GM18508 (cell line): ENCODE measurements around the gene PIK3CD.

ENCODE experiments used
- ATAC-seq: cut with Tn5 transposase; IDR thresholded peaks from one replicate; pipeline ENCODE4 v1.9.1; 2021; ENCODE audit warnings: moderate number of reproducible peaks; ENCODE audit not compliant: insufficient read depth, unreplicated experiment

PIK3CD gene

GRCh38 chr1:9651565-9652378 is at the start of gene PIK3CD:
Gene PIK3CD, plus strand, starts transcription at chr1:9651731. Its CDS starts 58,725 bp downstream, at chr1:9710456.
- no peak for ATAC-seq

- no peak for ATAC-seq
Measured at GRCh38 chr1:9601942-9602793, 49.4 kb upstream of the PIK3CD start.

DNA sequence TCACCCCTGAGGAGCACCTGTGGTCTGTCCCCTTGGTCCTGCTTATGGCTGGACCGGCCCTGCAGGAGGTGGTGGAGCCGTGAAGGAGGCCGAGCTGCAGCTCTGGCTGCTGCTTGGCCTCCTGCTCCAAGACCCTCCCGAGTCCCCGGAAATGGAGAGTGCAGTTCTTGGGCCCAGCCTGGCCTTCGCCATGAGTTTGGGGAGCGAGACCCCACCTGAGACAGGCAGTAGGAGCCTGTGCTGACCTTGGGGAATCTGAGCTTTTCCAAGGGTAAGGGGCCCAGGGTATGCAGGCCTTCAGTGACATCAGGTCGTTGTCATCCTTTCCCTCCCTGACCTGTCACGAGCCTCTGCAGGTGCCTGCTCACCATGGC is 48.8 kb upstream of the PIK3CD start:
- no peak for ATAC-seq

DNA sequence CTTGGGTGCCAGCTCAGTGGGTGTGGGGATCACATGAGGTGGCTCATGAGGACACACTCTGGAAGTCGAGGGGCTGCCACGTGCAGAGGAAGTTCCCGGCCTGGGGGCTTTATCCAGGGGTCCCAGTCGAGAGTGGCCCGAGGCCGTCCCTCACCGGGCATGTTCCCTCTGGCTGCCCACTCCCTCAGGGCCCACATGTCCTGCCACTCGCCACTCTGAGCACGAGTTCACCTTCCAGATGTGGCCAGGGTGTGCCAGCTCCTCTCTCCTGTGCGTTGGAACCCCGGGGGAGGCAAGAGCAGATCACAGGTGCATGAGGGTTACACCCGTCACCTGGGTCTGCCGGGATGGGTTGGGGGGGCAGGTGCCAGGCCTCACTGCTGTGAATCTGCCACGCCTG is 48.2 kb upstream of the PIK3CD start:
- no peak for ATAC-seq

DNA sequence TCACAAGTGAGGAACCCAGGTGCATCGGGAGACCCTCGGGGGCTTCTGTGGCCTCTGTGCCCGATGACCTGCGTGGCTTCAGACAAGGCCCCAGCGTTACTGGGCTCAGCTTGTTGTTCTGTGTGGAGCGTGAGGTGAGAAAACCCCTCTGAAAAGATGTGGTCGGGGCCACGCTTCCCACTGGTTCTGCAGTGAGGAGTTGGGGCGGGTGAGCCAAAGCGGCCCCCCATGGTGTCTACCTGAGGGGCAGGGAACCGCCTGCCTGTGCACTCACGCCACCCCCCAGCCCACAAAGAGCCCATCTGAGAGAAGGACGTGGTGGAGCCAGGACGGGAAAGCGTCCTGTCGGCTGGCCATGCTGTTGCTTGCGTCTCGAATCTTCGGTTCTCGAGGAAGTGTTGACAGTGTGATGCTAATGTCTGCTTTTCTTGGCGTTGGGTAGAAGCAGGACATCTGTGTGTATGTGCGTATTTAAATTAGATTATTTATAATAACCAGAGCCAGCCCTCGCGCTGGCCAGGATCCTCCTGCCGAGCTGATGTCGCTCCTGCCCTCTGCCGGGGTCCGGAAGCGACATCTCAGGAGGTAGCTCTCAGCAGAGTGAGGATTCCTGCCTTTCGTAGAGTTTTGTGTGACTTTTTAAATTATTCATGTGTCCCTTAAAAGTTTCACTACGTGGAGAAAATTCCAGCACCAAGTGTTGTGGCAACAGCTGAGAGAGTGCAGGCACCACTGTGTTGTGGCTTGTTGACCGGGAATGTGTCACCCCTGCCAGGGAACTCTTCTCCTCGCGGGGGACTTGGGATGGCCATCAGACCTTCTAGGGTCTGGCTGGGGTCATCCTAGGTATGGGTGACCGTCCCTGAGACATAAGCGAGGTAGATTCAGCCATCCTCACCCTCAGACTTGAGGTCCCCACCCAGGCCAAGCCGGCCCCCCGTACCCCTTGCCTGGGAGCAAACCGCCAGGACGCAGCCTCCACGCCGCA is 47.5 kb upstream of the PIK3CD start:
- no peak for ATAC-seq

GRCh38 chr1:9604836-9605235 is 46.7 kb upstream of the PIK3CD start:
- ATAC-seq, result no peak

- ATAC-seq, result no peak
Measured at GRCh38 chr1:9605946-9606455, 45.5 kb upstream of the PIK3CD start.

DNA sequence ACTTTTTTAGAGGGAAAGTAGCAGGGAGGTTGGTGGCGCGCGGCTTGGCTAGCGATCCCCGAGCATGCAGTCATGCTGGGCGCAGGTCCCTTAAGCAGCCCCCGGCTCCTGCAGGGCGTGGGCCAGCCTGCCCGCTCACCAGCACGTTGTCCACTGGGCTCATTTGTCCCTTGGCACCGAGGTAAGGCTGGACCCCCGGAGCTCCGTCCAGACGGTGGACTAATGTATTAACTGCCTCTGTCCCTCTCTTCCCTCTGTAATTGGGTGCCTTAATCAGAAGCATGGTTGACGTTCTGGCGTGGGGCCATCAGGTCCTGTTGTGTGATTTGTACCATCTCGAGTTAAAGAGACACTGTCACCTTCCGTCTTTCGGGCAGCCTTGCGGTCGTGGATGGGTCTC is 45.1 kb upstream of the PIK3CD start:
- no peak for ATAC-seq

GRCh38 chr1:9606948-9607347 is 44.6 kb upstream of the PIK3CD start:
- no peak for ATAC-seq

GRCh38 chr1:9607352-9607751 is 44.2 kb upstream of the PIK3CD start:
- no peak for ATAC-seq

DNA sequence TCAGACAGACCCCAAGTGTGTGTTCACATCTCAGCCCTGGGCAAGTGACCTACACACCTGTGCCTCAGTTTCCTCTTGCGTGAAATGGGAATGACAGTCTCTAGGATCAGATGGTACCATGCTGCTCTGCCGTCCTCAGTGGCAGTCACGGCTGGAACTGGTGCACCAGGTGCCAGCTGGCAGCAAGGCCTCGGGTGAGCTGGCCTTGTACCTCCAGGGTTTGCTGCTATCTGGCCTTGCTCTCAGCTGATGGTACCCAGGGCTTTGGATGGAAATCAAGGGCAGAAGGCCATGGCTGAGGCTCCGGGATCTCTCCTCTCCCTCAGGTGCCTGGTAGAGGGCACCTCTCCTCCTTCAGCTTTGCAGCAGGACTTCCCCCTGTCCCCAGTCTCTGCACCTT is 41.5 kb upstream of the PIK3CD start:
- ATAC-seq, result no peak

DNA sequence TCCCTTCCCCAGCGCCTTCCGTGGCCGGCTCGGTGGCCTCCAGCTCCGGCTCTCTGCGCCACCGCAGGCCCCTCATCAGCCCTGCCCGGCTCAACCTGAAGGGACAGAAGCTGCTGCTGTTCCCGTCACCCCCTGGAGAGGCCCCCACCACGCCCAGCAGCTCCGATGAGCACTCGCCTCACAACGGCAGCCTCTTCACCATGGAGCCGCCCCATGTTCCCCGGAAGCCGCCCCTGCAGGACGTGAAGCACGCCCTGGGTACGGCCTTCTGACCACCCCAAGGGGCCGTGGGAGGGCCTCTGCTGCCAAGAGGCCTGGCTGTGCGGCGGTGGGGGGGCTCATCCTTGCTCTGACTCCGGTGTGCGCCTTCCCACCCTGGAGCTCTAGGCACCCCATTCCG is 41.0 kb upstream of the PIK3CD start:
- no peak for ATAC-seq

- no peak for ATAC-seq
Measured at GRCh38 chr1:9611716-9612115, 39.8 kb upstream of the PIK3CD start.

- no peak for ATAC-seq
Measured at GRCh38 chr1:9612162-9612845, 39.2 kb upstream of the PIK3CD start.

DNA sequence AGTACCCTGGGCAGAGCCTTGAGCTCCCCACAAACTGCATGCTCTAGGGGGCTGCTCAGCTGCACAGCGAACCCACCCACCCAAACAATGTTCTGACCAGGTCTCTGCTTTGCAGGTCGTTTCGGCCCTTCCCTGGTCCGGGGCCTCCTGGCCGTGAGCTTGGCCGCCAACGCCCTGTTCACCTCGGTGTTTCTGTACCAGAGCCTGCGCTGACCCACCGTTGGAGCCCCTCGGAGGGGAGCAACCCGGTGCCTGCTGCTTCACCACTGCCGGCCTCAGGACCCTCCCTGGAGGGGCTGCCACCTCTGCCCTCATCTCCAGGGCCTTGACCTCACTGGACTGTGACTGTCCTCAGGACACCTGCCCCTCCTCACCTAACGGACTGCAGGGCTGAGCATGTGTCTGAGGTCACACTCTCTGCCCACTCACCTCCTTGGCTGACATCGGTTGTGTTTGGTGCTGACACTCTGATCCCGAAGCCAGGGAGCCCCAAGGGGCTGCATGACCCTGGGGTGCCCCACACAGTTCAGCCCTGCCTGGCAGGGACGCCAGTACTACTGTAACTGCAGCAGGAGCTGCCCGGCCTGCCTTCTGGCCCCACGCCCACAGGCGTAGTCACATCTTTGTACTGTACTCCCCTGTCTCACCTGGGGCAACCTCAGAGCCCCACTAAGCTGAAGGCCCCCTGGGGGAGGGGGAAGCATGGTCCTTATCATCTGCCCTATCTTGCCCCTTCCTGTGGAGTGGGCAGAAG is 38.5 kb upstream of the PIK3CD start:
- no peak for ATAC-seq

DNA sequence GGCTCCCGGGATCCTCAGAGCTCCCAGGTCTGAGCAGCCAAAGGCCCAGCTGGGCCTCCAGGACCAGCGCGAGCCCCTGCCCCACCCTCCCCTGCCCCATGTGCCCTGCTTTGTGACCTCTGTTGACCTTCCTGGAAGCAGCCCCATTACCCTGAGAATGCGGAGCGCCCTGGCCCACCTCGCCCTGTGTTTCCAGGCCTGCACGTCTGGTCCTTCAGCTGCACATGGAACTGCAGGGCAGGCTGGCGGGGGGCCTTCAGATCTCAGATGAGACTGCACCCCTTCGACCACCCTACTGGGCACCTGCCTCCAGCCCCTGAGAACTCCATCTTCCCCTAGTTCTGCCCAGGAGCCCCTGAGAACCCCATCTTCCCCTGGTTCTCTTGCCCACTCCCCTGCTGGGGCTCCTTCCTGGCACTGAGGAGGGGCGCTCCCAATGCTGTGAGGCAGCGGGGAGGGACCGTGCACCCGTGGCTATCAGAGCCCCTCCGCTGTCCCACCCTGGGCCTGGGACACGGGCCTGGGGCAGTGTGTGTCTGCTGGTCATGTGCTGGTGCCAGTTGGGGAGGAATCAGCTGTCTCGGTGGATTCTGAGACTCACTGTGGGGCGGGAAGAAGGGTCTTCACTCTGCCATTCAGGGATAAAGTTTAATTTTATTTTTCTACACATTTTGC is 37.8 kb upstream of the PIK3CD start:
- ATAC-seq, result no peak

- no peak for ATAC-seq
Measured at GRCh38 chr1:9615316-9616063, 36.0 kb upstream of the PIK3CD start.
